Kidney epithelial cell (primary cell): ENCODE data around the gene CAV2. TPM values are rescaled to one million over a fixed set of nuclear protein-coding genes. Genes with fewer than 3 reads are reported as not detected.

Experiments
- DNase-seq: peaks from one replicate; pipeline ENCODE4 v3.0.0-alpha.2; 2010; ENCODE audit warnings: low read depth
- H3K27me3 ChIP-seq: 2 replicates; pipeline ENCODE4 v1.6.0; 2011; ENCODE audit warnings: low read length; ENCODE audit not compliant: control insufficient read depth, insufficient read depth
- H3K36me3 ChIP-seq: 2 replicates; pipeline ENCODE4 v1.5.1; 2011; ENCODE audit warnings: low read length; ENCODE audit not compliant: control insufficient read depth, insufficient read depth
- H3K4me3 ChIP-seq: 2 replicates; pipeline ENCODE4 v1.5.1; 2011; ENCODE audit warnings: low read depth, mild to moderate bottlenecking, control low read depth, low read length
- CTCF ChIP-seq: IDR thresholded peaks from 2 replicates; pipeline ENCODE4 v1.5.1; 2011; ENCODE audit warnings: mild to moderate bottlenecking, moderate library complexity, low read length, control low read depth, inconsistent platforms; ENCODE audit not compliant: insufficient read depth, poor library complexity, severe bottlenecking
- total RNA-seq: library from RNA; depleted of rRNA; stranded (reverse); fragments of >200 nt; gene quantifications from 2 replicates; pipeline ENCODE4 v1.2.3, GENCODE V29; 2015

Gene CAV2
- total RNA-seq, 1 donor from 2014 or later, result 53.5 TPM

- H3K27me3 ChIP-seq, result no peaks in the 10 kb centered on the region
- peak overlapping the region; percentile 72 for H3K4me3 ChIP-seq
- no peak for DNase-seq
- no peak for TF ChIP-seq CTCF
- H3K36me3 ChIP-seq, result no peaks in the 10 kb centered on the region
Observed at GRCh38 chr7:116526897-116527296, 27.4 kb downstream of the CAV2 start.

GRCh38 chr7:116527521-116527920 is 28.0 kb downstream of the CAV2 start:
- no peaks in the 10 kb centered on the region for H3K36me3 ChIP-seq
- H3K4me3 ChIP-seq, result no peak overlapping the region
- no peak for DNase-seq
- no peak for TF ChIP-seq CTCF
- no peaks in the 10 kb centered on the region for H3K27me3 ChIP-seq

GRCh38 chr7:116528008-116528789 is 28.7 kb downstream of the CAV2 start:
- Histone ChIP-seq H3K36me3 (no peaks in the 10 kb centered on the region), H3K4me3 (no peak overlapping the region)
- peak; percentile 83 for DNase-seq

GRCh38 chr7:116529250-116529649 is 29.7 kb downstream of the CAV2 start:
- TF ChIP-seq CTCF, result no peak
- Histone ChIP-seq H3K4me3 (no peak overlapping the region), H3K36me3 (no peaks in the 10 kb centered on the region), H3K27me3 (no peaks in the 10 kb centered on the region)
- no peak for DNase-seq

More at GRCh38 chr7:116528008-116528789, 28.7 kb downstream of the CAV2 start:
- no peak for TF ChIP-seq CTCF
- H3K27me3 ChIP-seq, result no peaks in the 10 kb centered on the region

- no peak overlapping the region for H3K4me3 ChIP-seq
- no peak for DNase-seq
- no peaks in the 10 kb centered on the region for H3K36me3 ChIP-seq
- no peaks in the 10 kb centered on the region for H3K27me3 ChIP-seq
- no peak for TF ChIP-seq CTCF
Observed at GRCh38 chr7:116530107-116530820, 30.7 kb downstream of the CAV2 start.
